Mesothelial cell of epicardium (in vitro differentiated cells): ENCODE data around the gene MAP3K21. TPM values are rescaled to one million over a fixed set of nuclear protein-coding genes. Genes with fewer than 3 reads are reported as not detected.

Source experiments
- DNase-seq, 2 experiments: peaks; one replicate each; pipeline ENCODE4 v3.0.0; 2021; ENCODE audit warnings: low spot score in 2 of 2; ENCODE audit not compliant: unreplicated experiment in 2 of 2
- H3K27ac Mint-ChIP-seq: 2 replicates; pipeline ENCODE4 v1.8.0; 2021; ENCODE audit warnings: mixed read lengths
- H3K27me3 Mint-ChIP-seq: 2 replicates; pipeline ENCODE4 v1.8.0; 2021; ENCODE audit warnings: low read depth, mixed read lengths
- H3K36me3 Mint-ChIP-seq: 2 replicates; pipeline ENCODE4 v1.8.0; 2021; ENCODE audit warnings: mixed read lengths
- H3K4me1 Mint-ChIP-seq: 2 replicates; pipeline ENCODE4 v1.8.0; 2021; ENCODE audit warnings: mixed read lengths
- H3K4me3 Mint-ChIP-seq: 2 replicates; pipeline ENCODE4 v1.8.0; 2021; ENCODE audit warnings: mild to moderate bottlenecking, moderate library complexity, mixed read lengths
- H3K9me3 Mint-ChIP-seq: 2 replicates; pipeline ENCODE4 v1.8.0; 2021; ENCODE audit warnings: mixed read lengths
- total RNA-seq: library from RNA; stranded (reverse); gene quantifications from 3 replicates; pipeline ENCODE4 v1.2.1, GENCODE V29; 2021
- TF ChIP-seq, protein P1 (sequence below): fragments of 200-600 bp; sonication (generic); IDR thresholded peaks from one replicate; pipeline ENCODE4 v1.5.0; 2021; ENCODE audit warnings: antibody characterized with exemption; ENCODE audit not compliant: unreplicated experiment

MAP3K21 gene
- total RNA-seq, 1 donor from 2014 or later = 6.6 TPM

DNA sequence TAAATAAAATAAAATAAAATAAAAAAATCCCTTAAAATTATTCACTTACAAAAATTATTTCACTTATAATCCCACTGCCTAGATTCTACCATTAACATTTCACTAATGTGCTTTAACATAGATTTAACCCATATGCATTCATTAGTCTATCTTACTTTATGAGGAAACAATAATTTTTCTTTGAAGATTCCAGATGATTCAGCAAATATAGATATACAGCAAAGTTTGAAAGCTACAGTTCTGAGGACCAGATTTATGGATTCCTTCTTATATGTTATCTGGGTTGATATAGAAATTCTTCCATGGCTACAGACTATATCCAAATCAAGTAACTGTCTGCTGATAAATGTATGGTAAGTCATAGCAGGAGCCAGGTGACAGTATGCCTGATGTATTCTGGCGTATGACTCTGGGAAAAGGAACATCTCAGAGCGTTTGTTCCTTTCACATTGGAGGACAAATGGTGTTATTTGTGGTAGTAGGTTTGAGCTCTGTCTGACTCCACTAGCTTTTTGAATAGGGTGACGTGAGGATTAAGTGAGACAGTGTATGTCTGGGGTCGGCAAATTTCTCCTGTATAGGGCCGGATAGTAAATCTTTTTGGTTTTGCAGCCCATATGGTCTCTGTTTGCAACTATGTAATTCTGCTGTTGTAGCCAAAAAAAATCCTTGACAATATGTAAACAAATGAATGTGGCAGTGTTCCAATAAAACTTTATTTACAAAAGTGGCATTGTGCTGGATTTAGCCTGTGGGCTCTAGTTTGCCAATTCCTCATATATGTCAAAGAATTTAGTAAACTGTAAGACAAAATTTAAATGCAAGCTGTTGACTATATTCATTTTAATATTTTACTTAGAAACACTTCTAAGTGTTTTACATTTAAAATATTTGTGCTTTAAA, 9.3 kb downstream of the MAP3K21 start:
- Mint-ChIP-seq H3K27ac (no peak overlapping the region), H3K9me3 (peaks cover 6% of the 10 kb centered on the region), H3K4me3 (no peak overlapping the region), H3K36me3 (no peaks in the 10 kb centered on the region), H3K4me1 (peaks cover 4% of the 10 kb centered on the region), H3K27me3 (peaks cover 15% of the 10 kb centered on the region)
- TF ChIP-seq, protein P1, sequence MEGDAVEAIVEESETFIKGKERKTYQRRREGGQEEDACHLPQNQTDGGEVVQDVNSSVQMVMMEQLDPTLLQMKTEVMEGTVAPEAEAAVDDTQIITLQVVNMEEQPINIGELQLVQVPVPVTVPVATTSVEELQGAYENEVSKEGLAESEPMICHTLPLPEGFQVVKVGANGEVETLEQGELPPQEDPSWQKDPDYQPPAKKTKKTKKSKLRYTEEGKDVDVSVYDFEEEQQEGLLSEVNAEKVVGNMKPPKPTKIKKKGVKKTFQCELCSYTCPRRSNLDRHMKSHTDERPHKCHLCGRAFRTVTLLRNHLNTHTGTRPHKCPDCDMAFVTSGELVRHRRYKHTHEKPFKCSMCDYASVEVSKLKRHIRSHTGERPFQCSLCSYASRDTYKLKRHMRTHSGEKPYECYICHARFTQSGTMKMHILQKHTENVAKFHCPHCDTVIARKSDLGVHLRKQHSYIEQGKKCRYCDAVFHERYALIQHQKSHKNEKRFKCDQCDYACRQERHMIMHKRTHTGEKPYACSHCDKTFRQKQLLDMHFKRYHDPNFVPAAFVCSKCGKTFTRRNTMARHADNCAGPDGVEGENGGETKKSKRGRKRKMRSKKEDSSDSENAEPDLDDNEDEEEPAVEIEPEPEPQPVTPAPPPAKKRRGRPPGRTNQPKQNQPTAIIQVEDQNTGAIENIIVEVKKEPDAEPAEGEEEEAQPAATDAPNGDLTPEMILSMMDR = no peak
- no peak for DNase-seq

DNA sequence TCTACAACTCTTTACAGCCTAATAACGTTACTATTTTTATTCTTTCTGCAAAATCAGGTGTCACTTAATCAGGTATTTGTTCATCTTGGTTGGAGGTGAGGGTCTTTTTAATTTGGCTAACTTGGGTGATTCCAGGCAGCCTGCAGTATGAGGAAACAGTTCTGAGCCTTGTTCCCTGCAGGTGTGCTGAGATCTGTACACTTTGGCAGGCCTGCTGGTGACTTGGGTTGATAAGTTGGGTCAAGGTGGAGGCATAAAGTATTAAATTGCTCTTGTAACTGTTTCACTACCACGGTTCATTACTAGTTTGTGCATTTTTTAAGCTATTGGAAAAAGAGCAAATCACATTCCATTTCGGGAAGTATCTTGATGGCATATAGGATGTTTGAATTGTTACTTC, 10.0 kb downstream of the MAP3K21 start:
- peaks cover 6% of the 10 kb centered on the region for H3K9me3 Mint-ChIP-seq
- H3K27me3 Mint-ChIP-seq = peaks cover 15% of the 10 kb centered on the region
- TF ChIP-seq, protein P1 = no peak
- H3K36me3 Mint-ChIP-seq = no peaks in the 10 kb centered on the region
- no peak for DNase-seq
- H3K27ac Mint-ChIP-seq = no peak overlapping the region
- no peak overlapping the region for H3K4me3 Mint-ChIP-seq
- peaks cover 4% of the 10 kb centered on the region for H3K4me1 Mint-ChIP-seq

DNA sequence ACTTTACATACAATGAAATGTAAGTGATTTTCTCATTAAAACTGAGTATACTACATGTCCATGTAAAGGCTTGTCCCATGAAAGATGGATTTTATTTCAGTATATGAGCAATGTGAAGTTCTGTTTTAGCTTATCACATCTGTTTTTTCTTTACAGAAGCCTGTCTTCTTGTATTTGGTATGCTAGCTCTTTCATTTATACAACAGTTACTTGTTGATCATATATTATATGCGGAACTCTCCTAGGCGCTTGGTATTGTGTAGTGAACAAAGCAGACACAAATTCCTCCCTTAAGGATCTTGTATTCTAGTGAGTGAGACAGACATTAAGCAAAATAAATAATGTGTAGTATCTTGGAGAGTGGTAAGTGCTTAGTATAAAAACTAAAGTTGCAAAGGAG, 10.6 kb downstream of the MAP3K21 start:
- Mint-ChIP-seq H3K4me3 (no peak overlapping the region), H3K9me3 (peaks cover 6% of the 10 kb centered on the region), H3K36me3 (no peaks in the 10 kb centered on the region), H3K4me1 (peaks cover 4% of the 10 kb centered on the region), H3K27me3 (peaks cover 15% of the 10 kb centered on the region), H3K27ac (no peak overlapping the region)
- DNase-seq = no peak
- TF ChIP-seq, protein P1 = no peak

DNA sequence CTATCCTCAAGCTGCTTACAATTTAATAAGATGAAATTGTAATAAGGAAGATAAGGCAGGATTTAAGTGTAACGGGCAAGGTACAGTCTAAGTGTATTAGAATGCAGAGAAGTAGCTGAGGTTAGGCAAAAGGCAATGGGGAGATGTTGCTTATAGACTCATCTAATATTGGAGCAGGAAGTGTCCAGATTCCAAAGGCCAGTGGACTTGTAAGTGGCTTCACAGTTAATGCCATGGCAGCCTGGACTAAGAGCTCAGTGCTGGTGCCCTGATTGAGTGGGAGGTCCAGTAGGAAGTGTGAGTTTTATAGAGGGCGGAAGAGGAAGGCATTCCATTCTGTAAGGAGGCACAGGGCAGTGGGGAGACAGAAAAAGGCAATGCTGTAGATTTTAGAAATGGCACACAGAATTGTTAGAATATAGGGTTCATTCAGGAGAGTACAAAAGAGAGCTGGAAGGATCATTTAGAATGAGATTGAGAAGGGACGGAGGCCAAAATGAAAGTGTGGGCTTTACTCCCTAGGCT, 12.6 kb downstream of the MAP3K21 start:
- Mint-ChIP-seq H3K4me1 (peaks cover 4% of the 10 kb centered on the region), H3K27me3 (peaks cover 17% of the 10 kb centered on the region), H3K9me3 (peaks cover 11% of the 10 kb centered on the region), H3K36me3 (peaks cover 2% of the 10 kb centered on the region), H3K27ac (no peak overlapping the region), H3K4me3 (no peak overlapping the region)
- no peak for DNase-seq
- TF ChIP-seq, protein P1 = no peak

DNA sequence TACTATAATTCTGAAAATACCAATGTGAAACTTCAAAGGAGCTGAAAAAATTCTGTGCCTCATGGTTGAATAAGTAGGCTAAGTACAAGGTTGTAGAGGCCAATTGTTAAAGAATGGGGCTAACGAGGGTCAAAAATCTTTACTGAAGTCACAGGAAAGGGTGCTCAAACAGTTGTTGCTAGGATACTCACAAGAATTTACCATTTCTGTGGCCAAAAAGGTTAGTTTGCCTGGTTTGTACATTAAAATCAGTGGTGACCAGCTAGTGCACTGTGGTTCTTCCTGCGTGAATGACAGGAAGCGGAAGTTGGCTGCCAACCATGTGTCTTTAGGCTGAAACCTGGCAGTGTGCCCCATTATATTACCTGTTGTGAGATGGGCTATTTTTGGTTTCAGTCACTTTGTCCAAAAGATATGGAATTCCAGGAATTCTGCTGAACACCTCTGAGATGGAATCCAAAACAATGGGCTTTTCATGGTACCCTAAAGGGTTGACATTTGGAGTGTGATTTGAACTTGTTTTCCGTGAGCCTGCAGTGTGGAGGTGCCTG, 13.5 kb downstream of the MAP3K21 start:
- H3K27ac Mint-ChIP-seq = no peak overlapping the region
- peaks cover 17% of the 10 kb centered on the region for H3K27me3 Mint-ChIP-seq
- peaks cover 11% of the 10 kb centered on the region for H3K9me3 Mint-ChIP-seq
- H3K4me1 Mint-ChIP-seq = peaks cover 4% of the 10 kb centered on the region
- DNase-seq = no peak
- peaks cover 2% of the 10 kb centered on the region for H3K36me3 Mint-ChIP-seq
- TF ChIP-seq, protein P1 = no peak
- H3K4me3 Mint-ChIP-seq = no peak overlapping the region
